Measurements from ENCODE around the gene CDK14. TPM values are rescaled to one million over a fixed set of nuclear protein-coding genes. Genes with fewer than 3 reads are reported as not detected.

CDK14 gene
- total and polyA plus RNA-seq, 2 donors (not counting 3 experiments of a cell fraction or from before 2014, with no cell fraction given) = 5.5 to 34.2 TPM

DNA sequence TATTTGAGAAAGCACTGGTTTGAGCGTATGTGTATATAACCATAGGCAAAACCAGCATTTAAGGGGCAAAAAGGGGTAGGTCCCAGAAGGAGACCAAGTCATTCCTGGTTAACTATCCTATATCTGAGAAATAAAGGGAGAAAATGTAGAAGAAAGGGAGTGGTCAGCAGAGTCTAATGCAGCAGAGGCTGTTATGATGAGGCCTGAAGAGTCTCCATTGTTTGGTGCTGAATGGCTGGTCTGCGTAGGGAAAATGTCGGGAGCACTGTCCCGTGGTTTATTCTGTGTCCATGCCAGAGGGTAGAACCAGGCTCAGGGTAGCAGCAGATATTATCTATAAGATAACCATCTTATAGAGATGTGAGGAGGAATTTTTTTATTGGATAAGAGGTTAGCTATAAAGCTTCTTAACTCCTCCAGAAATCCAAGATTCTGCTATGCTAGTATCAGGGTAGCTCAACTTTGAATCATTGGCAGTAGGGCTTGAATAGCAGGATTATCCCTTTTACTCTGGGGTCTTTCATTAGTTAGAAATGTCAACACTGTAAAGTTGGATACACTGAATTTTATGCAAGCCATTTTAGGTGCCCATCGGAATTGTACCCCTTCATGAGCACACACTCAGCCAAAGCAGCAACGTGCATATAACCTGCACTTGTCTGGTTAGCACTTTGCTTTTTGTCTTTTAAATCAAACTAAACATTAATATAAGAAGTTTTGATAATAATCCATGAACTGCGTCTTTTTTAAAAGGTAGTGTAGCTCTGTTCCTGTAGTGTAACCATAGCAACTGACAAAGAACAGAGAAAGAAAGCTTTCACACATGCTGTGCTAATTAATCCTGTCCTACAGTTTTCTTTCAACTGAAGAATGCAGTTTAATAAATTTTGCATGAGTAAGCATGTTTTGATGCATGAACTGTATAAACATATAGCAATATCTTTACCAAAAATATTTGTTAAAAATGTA, 356.1 kb downstream of the CDK14 start:
- Histone ChIP-seq H3K27ac (ENCODE audit: insufficient read depth, low read depth, low read length) (no peak overlapping the region), H3K4me3 (replicated peaks in 1 of 3; ENCODE audit: insufficient read depth in 1 of 3, low read depth in 1 of 3, low read length in 3 of 3) (no peak overlapping the region), H2AFZ (ENCODE audit: low read depth, low read length) (no peak overlapping the region), H3K9me3 (replicated peaks; ENCODE audit: control insufficient read depth, insufficient read depth, low read length) (no peaks in the 10 kb centered on the region), H3K9ac (replicated peaks; ENCODE audit: extremely low read depth, insufficient read depth, low read length) (no peak overlapping the region), H3K4me2 (ENCODE audit: insufficient read depth, low read length) (no peak overlapping the region), H3K36me3 (ENCODE audit: control insufficient read depth in 2 of 2, extremely low read depth in 1 of 2, insufficient read depth in 2 of 2, low read length in 2 of 2) (no peaks in the 10 kb centered on the region), H4K20me1 (replicated peaks; ENCODE audit: control insufficient read depth, extremely low read depth, insufficient read depth, low read length) (no peaks in the 10 kb centered on the region), H3K4me1 (ENCODE audit: control insufficient read depth, extremely low read depth, insufficient read depth, low read length) (no peaks in the 10 kb centered on the region), H3K9me1 (replicated peaks; ENCODE audit: control insufficient read depth, extremely low read depth, insufficient read depth, low read length) (no peaks in the 10 kb centered on the region), H3K27me3 (ENCODE audit: control insufficient read depth in 2 of 2, insufficient read depth in 2 of 2, low read length in 2 of 2) (no peaks in the 10 kb centered on the region), H3K79me2 (ENCODE audit: control insufficient read depth, insufficient read depth, low read length) (no peaks in the 10 kb centered on the region)
- ChIA-PET CTCF (interaction anchor here (1.0 kb wide), 1 partner anchor 10 kb away, joined by 3 read pairs; no protein-coding TSS in a partner anchor), POLR2A (no interaction called here)
- BruUV-seq (replicated peaks) = no TSS peak
- FAIRE-seq (no peak), DNase-seq (ENCODE audit: low read depth, low spot score) (no peak)
- intact Hi-C loops (cut with micrococcal nuclease) = no loop called here
- TF ChIP-seq JUN (IDR thresholded peaks at IDR 0.05; ENCODE audit: borderline replicate concordance, insufficient read depth, insufficient read length, low read depth) (no peak), CTCF (IDR thresholded peaks at IDR 0.05; ENCODE audit: extremely low read depth in 1 of 2, insufficient read depth in 1 of 2, low read depth in 1 of 2, low read length in 2 of 2) (no peak), POLR2AphosphoS5 (IDR thresholded peaks at IDR 0.05; ENCODE audit: insufficient read depth, low read depth, low read length) (no peak), FOS (IDR thresholded peaks at IDR 0.05; ENCODE audit: borderline replicate concordance, insufficient read depth, low read length) (no peak), POLR2A (IDR thresholded peaks at IDR 0.05; ENCODE audit: low read depth, low read length) (no peak), MYC (IDR thresholded peaks at IDR 0.05; ENCODE audit: low read depth, low read length) (no peak), MAX (IDR thresholded peaks at IDR 0.05; ENCODE audit: insufficient read depth, insufficient read length) (no peak), GATA2 (IDR thresholded peaks at IDR 0.05; ENCODE audit: insufficient read depth, insufficient read length, low read depth, low read length) (no peak), EZH2 (IDR thresholded peaks at IDR 0.05; ENCODE audit: borderline replicate concordance, low read depth, low read length, severe bottlenecking) (no peak)
- dilution Hi-C loops (cut with MboI; ENCODE audit: extremely low pct_ligation_motif_present, low sequenced_read_pairs) = no loop called here
